HG03432 (cell line): ENCODE measurements around the gene PSG5.
"Not testable (repeated sequence)": the region's sequence is repeated elsewhere in the genome, so short reads cannot be mapped to it uniquely, and the experiment has no call there.

ENCODE experiments used
- ATAC-seq: cut with Tn5 transposase; IDR thresholded peaks from one replicate; pipeline ENCODE4 v1.9.1; 2021; ENCODE audit warnings: mild to moderate bottlenecking, moderate library complexity; ENCODE audit not compliant: unreplicated experiment

Gene PSG5

DNA sequence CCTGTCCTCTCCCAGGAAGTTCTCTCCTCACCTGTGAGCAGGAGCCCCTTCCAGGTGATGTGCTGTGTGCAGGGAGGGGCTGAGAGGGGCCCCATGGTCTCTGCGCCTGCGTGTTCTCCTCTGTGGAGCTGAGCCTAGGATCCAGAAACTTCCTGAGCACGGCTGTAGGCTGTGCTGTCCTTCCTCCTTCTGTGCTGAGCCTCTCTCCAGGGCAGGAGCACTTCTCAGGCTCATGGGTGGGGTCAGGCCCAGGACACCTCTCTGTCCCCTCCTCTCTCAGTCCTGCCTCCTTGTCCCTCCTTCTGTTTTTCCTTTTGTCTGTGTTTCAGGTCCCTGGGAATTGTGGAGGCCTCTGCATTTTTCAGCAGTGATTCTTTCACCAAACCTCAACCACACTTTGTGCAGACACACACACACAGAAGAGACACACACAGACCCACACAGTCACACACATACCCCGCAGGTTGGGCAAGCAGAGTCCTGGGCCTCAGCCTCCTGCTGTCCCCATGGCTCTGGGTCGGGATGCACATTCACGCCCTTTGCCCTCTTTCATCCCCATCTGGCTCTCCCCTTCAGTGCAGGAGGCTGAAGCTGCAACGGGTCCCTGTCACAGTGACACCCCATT, at the start of gene PSG5:
TSS of gene PSG5 (minus strand) at position 226 of the 625 bp plus-strand sequence. CDS start at position 95, 131 bp downstream.
- not testable (repeated sequence) for ATAC-seq

- not testable (repeated sequence) for ATAC-seq
Measured at GRCh38 chr19:43235686-43236085, 49.4 kb upstream of the PSG5 start.

GRCh38 chr19:43229315-43229714, 43.0 kb upstream of the PSG5 start:
- no peak for ATAC-seq

DNA sequence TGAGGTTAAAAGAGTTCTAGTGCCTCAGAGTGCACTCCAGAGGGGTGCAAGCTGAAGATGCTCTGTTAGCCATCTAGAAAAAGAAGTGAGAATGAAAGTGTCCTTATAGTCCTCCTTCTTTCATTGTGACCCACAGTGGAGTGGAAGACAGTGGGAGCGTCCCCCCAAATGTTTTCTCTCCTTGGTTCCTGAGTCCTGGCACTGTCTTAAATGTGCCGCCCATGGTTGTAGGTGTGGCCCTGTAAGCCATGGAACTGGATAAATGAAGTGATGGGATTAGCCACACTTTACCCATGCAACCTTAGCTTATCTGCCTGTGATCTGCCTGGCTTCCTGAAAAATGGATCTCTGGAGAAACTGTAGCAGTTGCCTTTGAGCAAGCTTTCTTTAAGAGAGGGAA, 42.4 kb upstream of the PSG5 start:
- not testable (repeated sequence) for ATAC-seq

- not testable (repeated sequence) for ATAC-seq
Measured at GRCh38 chr19:43226986-43227385, 40.6 kb upstream of the PSG5 start.

GRCh38 chr19:43224855-43225253, 38.5 kb upstream of the PSG5 start:
- ATAC-seq = no peak

DNA sequence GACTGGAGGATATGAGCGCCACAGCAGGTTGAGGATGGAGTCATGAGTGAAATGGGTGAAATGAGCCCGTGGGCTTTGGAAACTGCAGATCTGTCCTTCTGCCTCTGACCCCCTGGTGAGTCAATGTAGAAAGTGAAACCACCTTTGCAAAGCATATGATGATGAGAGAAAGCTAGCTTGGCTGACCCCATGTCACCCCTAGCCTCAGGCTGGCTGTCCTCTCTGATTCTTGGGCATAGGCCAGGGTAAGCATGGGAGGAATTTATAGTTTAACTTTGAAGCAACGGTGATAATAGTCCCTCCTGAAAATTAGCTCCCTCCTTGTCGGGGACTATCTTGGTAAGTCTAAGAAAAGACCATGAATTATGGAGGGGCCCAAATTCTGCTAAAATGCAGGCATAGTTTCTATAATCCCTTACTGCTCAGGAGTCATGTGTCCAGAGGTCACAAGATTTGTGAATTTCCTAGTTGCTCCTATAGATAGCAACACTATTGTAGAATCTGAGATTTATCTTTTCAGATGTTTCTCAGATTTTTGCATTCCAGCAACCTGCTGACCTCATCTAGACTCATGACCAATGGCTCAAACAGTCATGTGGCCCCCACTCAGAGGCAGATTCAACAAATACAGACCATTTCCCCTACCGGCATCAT, 38.0 kb upstream of the PSG5 start:
- ATAC-seq = not testable (repeated sequence)

DNA sequence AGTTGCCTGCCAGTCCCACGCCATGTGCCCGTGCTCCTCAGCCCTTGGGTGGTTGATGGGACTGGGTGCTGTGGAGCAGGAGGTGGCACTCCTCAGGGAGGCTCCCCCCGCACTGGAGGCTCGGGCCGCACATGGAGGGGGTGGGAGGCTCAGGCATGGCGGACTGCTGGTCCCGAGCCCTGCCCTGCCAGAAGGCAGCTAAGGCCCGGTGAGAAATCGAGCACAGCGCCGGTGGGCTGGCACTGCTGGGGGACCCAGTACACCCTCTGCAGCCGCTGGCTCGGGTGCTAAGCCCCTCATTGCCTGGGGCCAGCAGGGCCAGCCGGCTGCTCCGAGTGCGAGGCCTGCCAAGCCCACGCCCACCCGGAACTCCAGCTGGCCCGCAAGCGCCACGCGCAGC, 35.6 kb upstream of the PSG5 start:
- ATAC-seq = not testable (repeated sequence)

DNA sequence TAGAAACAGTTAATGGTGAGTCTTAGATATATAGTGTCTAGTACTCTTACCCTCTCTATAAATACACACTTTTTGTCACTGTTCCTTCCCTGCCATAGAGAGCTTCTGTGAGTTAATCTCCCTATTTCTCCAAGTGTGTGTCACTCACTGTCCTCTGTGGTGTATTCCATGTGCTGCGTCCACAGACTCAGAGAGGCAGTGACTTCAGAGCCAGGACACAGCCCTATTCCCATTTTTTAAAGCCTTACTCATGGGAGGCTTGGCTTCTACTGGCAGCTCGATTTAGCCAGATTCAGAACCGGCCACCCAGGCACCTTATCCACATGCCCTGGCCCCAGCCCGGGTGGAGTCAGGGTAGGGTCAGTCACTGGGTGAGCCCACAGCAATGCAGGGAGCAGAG, 32.8 kb upstream of the PSG5 start:
- not testable (repeated sequence) for ATAC-seq

- ATAC-seq = not testable (repeated sequence)
Measured at GRCh38 chr19:43215881-43216280, 29.5 kb upstream of the PSG5 start.

GRCh38 chr19:43207991-43208390, 21.7 kb upstream of the PSG5 start:
- no peak for ATAC-seq

GRCh38 chr19:43207174-43207573, 20.8 kb upstream of the PSG5 start:
- not testable (repeated sequence) for ATAC-seq

- ATAC-seq = not testable (repeated sequence)
Measured at GRCh38 chr19:43205471-43206105, 19.3 kb upstream of the PSG5 start, which contains the start of gene PSG4. Gene PSG4, minus strand, starts transcription at chr19:43205638. Its CDS starts 102 bp downstream, at chr19:43205536.

- ATAC-seq = not testable (repeated sequence)
Measured at GRCh38 chr19:43203611-43204010, 17.3 kb upstream of the PSG5 start.

DNA sequence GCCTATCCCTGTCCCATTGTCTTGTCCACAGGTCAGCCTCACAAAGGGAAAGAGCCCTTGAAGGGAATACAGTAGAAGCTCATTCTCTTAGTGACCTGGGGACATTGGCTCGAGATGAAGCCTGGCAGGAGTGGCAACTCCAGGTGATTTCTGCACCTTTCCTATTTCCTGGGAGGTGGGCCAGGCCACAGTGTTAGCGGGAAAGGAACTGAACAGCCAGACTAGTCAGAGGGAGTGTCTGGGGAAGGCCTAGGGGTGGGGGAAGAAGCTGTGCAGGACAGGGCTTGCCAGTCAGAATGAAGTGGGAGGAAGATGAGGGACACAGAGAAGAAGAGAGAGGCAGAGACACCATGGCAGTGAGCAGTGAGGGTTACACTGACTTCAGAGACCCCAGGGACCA, 15.6 kb upstream of the PSG5 start:
- not testable (repeated sequence) for ATAC-seq

DNA sequence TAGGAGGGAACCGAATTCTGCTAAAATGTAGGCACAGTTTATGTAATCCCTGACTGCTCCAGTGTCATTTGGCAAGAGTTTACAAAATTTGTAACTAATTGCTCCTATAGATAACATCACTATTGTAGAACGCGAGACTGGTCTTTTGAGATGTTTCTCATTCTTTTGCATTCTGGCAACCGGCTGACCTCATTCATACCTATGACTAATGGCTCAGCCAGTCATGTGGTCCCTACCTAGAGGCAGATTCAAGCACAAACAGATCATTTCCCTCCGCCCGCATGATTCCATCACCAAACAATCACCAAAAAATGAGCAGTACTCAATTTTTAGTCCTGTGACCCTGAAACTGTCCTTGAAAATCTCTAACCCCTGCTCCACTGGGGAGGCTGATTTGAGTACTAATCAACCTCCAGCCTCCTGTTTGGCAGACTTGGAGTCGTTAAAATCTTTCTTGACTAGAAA, 15.0 kb upstream of the PSG5 start:
- ATAC-seq = not testable (repeated sequence)

- ATAC-seq = not testable (repeated sequence)
Measured at GRCh38 chr19:43198686-43199419, 12.5 kb upstream of the PSG5 start.

DNA sequence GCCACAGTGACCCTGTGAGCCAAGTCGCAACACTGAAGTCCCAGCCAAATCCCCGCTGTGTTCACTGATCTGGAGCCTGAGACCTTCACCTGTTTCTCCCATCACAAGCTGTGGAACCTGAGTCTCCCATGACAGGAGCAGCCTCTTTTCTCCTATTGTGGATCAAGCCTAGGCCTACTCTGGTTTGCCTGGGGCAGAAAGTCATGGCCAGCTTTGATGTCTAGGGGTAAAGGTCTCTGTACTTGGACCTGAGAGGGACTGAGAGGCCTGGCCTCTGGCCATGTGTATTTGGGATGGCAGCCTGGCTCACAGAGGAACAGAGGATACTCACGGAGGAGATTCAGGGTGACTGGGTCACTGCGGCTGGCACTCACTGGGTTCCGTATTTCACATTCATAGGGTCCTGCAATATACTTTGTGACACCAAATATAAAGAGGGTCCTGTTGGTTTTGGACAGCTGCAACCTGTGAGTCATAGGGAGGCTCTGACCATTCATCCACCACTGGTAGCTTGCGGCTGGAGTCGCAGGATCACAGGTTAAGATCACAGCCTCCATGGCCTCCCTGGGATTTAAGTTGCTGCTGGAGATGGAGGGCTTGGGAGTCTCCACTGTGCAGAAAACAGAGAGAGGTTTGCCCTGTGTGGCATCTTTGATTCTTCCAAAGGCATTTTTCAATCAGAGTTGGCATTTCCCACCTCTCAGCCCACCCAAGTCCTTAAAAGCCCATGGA, 11.5 kb upstream of the PSG5 start:
- not testable (repeated sequence) for ATAC-seq

- ATAC-seq = not testable (repeated sequence)
Measured at GRCh38 chr19:43194397-43194796, 8.1 kb upstream of the PSG5 start.

GRCh38 chr19:43192381-43193155, 6.2 kb upstream of the PSG5 start:
- not testable (repeated sequence) for ATAC-seq
